Muscle layer of duodenum (tissue), 2 donors: Measurements from ENCODE around the gene BCL2A1.
A peak's percentile ranks its signal among the peaks of the same experiment; 100 is the strongest.
"Not testable (repeated sequence)": the region's sequence is repeated elsewhere in the genome, so short reads cannot be mapped to it uniquely, and the experiment has no call there.

Experiments used
- H3K27ac ChIP-seq: one replicate; pipeline ENCODE4 v1.7.0; 2013; ENCODE audit warnings: mild to moderate bottlenecking, low read length
- H3K27me3 ChIP-seq: one replicate; pipeline ENCODE4 v1.7.0; 2013; ENCODE audit warnings: low read depth, mild to moderate bottlenecking, control low read depth, low read length
- H3K36me3 ChIP-seq, 2 donors: one replicate each; pipeline ENCODE4 v1.7.0; 2013; ENCODE audit warnings: low read length in 2 of 2, control low read depth in 1 of 2, mild to moderate bottlenecking in 1 of 2; ENCODE audit not compliant: insufficient read depth in 2 of 2, control insufficient read depth in 1 of 2
- H3K4me1 ChIP-seq, 2 donors: one replicate each; pipeline ENCODE4 v1.7.0; 2013; ENCODE audit warnings: low read length in 2 of 2, mild to moderate bottlenecking in 2 of 2, control low read depth in 1 of 2, moderate library complexity in 1 of 2; ENCODE audit not compliant: insufficient read depth in 2 of 2, control insufficient read depth in 1 of 2
- H3K4me3 ChIP-seq, 2 donors: one replicate each; pipeline ENCODE4 v1.7.0; 2013; ENCODE audit warnings: low read length in 2 of 2, low read depth in 1 of 2, mild to moderate bottlenecking in 1 of 2
- H3K9me3 ChIP-seq, 2 donors: one replicate each; pipeline ENCODE4 v1.7.0; 2013; ENCODE audit warnings: low read length in 2 of 2, control low read depth in 1 of 2, mild to moderate bottlenecking in 1 of 2; ENCODE audit not compliant: control insufficient read depth in 1 of 2
- donor health status: healthy.

BCL2A1 gene

DNA sequence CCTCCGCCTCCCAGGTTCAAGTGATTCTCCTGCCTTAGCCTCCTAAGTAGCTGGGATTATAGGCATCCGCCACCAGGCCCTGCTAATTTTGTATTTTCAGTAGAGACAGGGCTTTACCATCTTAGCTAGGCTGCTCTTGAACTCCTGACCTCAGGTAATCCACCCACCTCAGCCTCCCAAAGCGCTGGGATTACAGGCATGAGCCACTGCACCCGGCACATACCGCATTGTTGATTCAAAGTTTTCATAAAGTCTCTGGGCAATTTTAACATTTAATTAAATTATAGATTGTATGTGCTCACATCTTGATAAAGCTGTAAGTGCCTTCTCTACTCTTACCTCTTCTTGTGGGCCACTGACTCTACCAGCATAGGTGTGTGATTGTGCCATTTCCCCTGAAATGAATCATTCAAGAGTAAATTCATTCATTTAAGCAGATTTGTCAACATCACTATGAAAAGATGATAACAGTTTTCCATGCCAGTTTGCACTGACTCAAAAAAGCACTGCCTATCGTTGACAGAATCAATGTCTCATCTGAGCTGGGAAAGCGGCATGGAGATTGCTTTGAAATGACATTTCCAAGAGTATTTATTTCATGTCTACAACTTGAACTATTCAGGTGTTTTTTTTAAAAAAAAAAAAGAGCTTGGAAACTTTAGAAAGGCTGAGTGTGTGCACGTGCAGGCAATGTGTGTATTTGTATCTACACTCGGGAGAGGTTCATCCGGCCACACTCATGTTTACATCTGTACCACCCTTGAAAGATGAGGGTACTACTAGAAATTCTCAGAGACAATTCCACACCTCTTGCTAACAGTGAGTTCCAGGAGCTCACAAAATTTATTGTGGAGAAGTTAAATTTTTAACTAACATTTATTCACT, 3.5 kb downstream of the BCL2A1 start:
- no peaks in the 10 kb centered on the region for H3K36me3 ChIP-seq
- no peaks in the 10 kb centered on the region for H3K9me3 ChIP-seq
- peak overlapping the region in 1 of 2 donors; percentile 24 for H3K4me3 ChIP-seq
- H3K27me3 ChIP-seq = no peaks in the 10 kb centered on the region
- no peaks in the 10 kb centered on the region for H3K4me1 ChIP-seq
- no peak overlapping the region for H3K27ac ChIP-seq

DNA sequence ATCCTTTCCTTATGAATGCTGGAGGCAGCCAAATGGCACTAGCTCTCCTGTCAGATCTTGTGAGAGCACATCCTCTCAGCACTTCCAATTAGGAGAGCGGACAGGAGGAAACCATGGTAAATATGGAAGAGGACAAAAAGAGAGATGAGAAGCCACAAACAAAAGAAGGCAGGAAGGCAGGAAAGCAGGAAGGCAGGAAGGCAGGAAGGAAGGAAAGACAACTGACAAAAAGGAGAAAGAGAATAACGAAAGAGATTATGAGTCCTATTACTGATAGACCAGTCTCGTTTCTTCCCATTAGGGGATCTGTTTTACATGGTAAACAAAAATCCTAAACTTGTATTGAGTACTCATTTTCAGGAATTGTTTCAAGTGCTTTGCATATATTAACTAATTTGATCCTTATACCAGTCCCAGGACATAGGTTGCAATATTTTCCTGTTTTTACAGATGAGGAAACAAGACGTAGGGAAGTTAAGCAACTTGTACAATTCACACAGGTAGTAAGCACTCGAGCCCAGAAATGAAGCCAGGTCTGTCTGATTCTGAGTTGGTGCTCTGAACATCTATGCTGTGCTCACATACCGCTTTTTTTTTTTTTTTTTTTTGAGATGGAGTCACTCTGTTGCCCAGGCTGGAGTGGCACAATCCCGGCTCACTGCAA, 4.2 kb downstream of the BCL2A1 start:
- Histone ChIP-seq H3K9me3 (no peaks in the 10 kb centered on the region), H3K4me1 (no peaks in the 10 kb centered on the region), H3K27ac (no peak overlapping the region), H3K36me3 (no peaks in the 10 kb centered on the region), H3K4me3 (no peak overlapping the region), H3K27me3 (no peaks in the 10 kb centered on the region)

DNA sequence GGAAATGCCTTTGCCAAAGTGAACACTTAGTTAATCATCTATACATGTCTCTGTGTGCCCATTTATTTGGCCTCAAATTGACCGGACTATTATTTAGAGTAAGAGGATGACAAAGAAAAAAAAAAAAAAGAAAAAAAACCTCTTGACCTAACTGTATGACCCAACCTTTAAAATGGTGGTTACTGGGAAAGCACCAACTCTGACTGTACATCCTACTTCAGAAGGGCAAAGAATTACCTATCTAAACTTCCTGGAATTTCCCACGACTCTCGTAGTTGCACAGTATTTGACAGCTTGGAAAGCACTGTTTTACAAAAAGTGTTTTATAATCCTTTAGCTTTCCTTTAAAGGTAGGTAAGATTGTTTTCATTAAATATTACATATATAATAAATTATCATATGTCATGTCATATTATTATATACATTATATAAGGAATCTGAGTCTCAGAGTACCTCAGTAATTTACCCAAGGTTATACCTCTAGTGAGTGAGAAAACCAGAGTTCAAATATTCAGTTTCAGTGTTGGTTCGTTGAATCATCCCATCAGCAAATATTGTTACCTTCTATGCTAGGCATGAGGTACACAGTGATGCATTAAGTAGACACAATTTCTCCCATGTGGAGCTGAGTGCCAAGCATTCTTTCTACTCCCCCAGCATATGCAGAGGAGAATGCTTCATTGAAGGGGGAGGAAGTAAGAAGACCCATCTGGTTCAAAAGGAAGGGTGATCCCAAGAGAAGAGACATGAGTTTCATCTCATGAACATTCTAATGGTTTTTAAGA, 5.0 kb downstream of the BCL2A1 start:
- H3K27ac ChIP-seq = no peak overlapping the region
- no peaks in the 10 kb centered on the region for H3K36me3 ChIP-seq
- no peak overlapping the region for H3K4me3 ChIP-seq
- no peaks in the 10 kb centered on the region for H3K4me1 ChIP-seq
- H3K27me3 ChIP-seq = no peaks in the 10 kb centered on the region
- H3K9me3 ChIP-seq = no peaks in the 10 kb centered on the region

DNA sequence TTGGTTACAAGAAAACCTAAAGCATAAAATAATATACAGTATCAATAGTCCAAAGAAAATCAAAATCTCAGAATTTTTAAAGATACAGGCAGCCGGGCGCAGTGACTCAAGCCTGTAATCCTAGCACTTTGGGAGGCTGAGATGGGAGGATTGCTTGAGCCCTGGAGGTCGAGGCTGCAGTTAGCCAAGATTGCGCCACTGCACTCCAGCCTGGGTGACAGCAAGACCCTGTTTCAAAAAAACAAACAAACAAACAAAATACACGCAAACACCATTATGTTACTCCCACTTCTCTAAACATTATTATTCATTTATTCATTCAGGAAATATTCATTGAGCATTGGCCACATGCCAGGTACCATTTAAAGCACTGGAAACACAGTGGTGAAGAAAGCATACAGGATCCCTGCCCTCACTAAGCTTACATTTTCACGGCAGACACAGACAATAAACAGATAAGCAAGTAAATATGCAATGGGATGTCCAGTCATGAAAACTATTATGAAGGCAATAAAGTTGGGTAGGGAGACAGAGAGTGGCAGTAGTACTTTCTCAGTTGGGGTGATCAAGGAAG, 6.7 kb downstream of the BCL2A1 start:
- Histone ChIP-seq H3K27ac (no peak overlapping the region), H3K4me1 (no peaks in the 10 kb centered on the region), H3K4me3 (no peak overlapping the region), H3K36me3 (no peaks in the 10 kb centered on the region), H3K27me3 (no peaks in the 10 kb centered on the region), H3K9me3 (no peaks in the 10 kb centered on the region)

DNA sequence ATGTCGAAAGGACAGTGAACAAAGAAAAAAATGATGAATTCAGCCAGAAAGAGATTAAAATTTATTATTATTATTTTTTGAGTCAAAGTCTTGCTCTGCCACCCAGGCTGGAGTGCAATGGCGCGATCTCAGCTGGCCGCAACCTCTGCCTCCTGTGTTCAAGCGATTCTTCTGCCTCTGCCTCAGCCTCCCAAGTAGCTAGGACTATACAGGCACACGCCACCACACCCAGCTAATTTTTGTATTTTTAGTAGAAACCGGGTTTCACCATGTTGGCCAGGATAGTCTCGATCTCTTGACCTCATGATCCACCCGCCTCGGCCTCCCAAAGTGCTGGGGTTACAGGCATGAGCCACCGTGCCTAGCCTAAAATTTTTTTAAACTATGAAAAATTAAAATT, 8.1 kb downstream of the BCL2A1 start:
- not testable (repeated sequence) for H3K27ac ChIP-seq, H3K27me3 ChIP-seq, H3K4me1 ChIP-seq, H3K36me3 ChIP-seq, H3K9me3 ChIP-seq, H3K4me3 ChIP-seq

DNA sequence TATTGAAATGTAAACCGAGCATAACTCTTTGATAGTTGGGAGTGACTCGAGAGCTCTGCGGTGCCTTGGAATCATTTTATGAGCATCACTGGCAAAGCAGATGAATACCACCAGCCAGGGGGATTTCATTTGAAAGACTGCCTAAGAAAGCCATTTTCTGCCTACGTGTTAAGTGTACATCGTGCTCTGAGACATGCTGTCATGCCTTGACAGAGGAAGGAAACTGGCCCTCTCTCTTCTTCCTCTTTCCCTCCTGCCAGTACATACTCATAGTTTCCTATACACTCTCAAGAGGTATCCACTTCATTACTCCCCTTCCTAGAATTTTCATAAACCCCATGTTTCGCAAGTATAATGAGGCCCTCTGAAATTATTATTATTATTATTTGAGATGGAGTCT, 8.8 kb downstream of the BCL2A1 start:
- no peaks in the 10 kb centered on the region for H3K36me3 ChIP-seq
- no peak overlapping the region for H3K4me3 ChIP-seq
- H3K27ac ChIP-seq = no peak overlapping the region
- H3K27me3 ChIP-seq = no peaks in the 10 kb centered on the region
- H3K9me3 ChIP-seq = no peaks in the 10 kb centered on the region
- no peaks in the 10 kb centered on the region for H3K4me1 ChIP-seq

DNA sequence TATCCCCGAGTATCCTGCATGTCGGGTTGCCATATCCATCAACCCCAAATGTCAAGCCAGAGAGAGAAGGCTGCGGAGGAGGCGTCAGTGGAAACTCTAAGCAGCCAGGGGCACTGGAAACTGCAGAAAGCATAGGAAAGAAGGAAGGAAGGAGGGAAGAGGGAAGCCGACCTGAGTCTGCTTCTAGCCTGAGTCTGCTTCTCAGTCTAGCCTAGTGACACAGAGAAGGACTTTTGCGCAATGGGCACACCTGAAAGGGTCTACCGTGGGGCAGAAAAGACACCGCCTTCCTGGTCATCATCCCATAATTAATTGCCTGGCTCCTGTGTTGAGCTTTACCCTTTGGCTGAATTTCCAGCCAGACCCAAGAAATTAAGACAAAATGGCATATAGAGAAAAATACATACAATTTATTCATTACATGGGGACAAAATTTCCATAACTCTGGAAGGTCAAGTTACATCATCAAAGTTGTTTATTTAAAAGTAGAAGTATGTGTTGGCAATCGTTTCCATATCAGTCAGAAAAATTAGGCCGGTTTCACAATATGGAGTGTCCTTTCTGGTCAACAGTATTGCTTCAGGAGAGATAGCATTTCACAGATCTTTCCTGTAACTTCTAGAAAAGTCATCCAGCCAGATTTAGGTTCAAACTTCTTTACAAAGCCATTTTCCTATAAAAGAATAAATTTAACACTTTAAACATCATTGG, 10.3 kb downstream of the BCL2A1 start:
- Histone ChIP-seq H3K9me3 (no peaks in the 10 kb centered on the region), H3K36me3 (no peaks in the 10 kb centered on the region), H3K4me1 (no peaks in the 10 kb centered on the region), H3K27ac (no peak overlapping the region), H3K27me3 (no peaks in the 10 kb centered on the region), H3K4me3 (no peak overlapping the region)

DNA sequence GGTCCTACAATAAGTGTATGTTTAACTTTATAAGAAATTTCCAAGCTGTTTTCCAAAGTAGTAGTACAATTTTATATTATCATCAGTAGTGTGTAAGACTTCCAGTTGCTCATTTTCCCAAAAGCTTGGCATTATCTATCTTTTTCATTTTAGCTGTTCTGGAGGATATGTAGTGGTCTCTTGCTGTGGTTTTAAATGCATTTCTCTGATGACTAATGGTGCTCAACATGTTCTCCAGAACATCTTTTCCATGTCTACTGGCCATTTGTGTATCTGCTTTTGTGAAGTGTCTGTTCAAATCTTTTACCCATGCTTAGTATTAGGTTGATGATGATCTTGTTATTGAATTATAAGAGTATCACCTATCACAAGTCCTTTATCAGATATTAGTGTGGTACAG, 13.3 kb downstream of the BCL2A1 start:
- H3K4me1 ChIP-seq = no peaks in the 10 kb centered on the region
- H3K27me3 ChIP-seq = no peaks in the 10 kb centered on the region
- H3K36me3 ChIP-seq = no peaks in the 10 kb centered on the region
- no peak overlapping the region for H3K27ac ChIP-seq
- H3K9me3 ChIP-seq = no peaks in the 10 kb centered on the region
- no peak overlapping the region for H3K4me3 ChIP-seq

DNA sequence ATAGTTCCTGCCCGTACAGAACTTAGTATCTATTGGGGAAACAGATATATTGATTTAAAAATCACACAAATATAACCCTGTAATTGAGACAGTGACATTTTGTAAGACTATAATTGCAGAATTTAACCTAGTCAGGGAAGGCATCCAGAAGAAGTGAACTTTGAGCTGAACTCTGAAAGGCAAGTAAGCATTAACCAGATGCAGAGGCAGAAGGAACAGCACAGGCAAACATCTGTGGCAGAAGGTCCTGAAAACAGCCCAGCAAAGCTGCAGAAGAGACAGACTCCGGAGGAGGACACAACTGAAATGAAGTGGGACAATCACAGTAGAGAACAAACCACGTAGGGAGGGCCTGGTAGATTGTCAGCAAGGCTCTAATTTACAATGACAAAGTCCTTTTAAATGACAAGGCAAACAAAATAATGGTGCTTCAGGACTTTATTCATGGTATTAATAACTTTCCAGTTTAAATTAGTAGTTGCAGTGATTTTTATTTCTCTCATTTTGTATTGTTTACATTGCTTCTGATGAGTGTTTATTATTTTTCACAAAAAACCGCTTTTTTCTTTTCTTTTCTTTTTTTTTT, 14.5 kb downstream of the BCL2A1 start:
- Histone ChIP-seq H3K36me3 (no peaks in the 10 kb centered on the region), H3K27ac (no peak overlapping the region), H3K4me3 (no peak overlapping the region), H3K9me3 (no peaks in the 10 kb centered on the region), H3K4me1 (no peaks in the 10 kb centered on the region), H3K27me3 (no peaks in the 10 kb centered on the region)

DNA sequence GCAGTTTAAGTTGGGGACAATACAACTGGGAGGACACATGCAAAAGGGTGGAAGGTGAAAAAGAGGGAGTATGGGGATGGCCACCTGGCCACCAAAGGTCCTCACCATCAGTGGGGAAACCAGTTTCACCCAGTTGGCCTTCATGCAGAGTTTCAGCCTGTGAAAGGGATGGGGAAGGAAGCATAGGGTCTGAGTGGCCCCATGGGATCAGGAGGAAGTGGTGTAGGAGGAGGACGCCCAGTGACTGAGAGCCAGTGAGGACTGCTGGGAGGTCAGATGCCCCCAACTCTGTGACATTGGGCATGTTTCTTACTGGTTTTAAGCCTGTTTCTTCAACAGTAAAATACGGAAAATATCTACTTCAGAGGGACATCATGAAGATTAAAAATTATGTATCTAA, 16.3 kb downstream of the BCL2A1 start:
- no peaks in the 10 kb centered on the region for H3K9me3 ChIP-seq
- H3K27me3 ChIP-seq = no peaks in the 10 kb centered on the region
- no peak overlapping the region for H3K4me3 ChIP-seq
- H3K36me3 ChIP-seq = no peaks in the 10 kb centered on the region
- no peak overlapping the region for H3K27ac ChIP-seq
- no peaks in the 10 kb centered on the region for H3K4me1 ChIP-seq
